GM18873 (cell line): Measurements from ENCODE around the gene EXOC6B.
"Not testable (repeated sequence)": the region's sequence is repeated elsewhere in the genome, so short reads cannot be mapped to it uniquely, and the experiment has no call there.

Source experiments
- ATAC-seq: cut with Tn5 transposase; IDR thresholded peaks from one replicate; pipeline ENCODE4 v1.9.1; 2021; ENCODE audit warnings: mild to moderate bottlenecking, moderate library complexity, moderate number of reproducible peaks; ENCODE audit not compliant: unreplicated experiment, low FRiP score

The EXOC6B gene

GRCh38 chr2:72497763-72498162 is 328.1 kb downstream of the EXOC6B start:
- ATAC-seq, result no peak

GRCh38 chr2:72496479-72496878 is 329.4 kb downstream of the EXOC6B start:
- ATAC-seq, result no peak

DNA sequence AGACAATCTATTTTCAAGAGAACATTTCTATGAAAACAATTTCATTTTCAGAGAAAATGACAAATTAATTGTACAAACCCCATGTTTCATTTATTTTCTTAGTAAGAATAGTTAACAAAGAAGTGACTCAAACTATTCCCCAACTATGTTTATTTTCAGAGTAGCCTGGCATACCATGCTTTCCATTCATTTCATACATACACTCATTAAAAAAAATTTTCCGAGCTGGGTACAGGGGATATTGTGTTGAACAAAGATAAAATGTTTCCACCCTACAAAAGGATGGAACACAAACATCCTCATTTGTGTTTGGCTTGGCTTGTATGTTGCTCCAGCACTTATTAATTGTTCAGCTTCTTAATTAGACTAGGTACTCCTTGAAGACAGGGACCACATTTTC is 331.4 kb downstream of the EXOC6B start:
- ATAC-seq, result no peak

- ATAC-seq, result not testable (repeated sequence)
Observed at GRCh38 chr2:72484622-72485021, 341.2 kb downstream of the EXOC6B start.

DNA sequence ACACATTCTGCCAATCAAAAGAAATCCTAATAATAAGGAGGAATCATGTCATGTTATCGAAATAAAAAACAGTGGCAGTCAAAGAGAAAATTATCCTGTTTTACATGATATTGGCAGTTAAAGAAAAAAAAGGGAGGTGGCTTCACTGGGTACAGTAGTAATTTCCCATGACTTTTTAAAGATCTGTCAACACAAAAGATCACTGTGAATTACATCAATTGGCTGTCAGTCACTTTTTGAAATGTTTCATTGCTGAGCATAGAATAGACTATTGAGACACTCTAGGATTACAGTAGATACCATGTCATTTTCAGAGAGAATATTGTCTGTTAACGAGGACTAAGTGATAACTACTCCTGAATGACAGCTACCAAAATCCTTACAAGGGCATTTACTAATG is 342.5 kb downstream of the EXOC6B start:
- ATAC-seq, result no peak

DNA sequence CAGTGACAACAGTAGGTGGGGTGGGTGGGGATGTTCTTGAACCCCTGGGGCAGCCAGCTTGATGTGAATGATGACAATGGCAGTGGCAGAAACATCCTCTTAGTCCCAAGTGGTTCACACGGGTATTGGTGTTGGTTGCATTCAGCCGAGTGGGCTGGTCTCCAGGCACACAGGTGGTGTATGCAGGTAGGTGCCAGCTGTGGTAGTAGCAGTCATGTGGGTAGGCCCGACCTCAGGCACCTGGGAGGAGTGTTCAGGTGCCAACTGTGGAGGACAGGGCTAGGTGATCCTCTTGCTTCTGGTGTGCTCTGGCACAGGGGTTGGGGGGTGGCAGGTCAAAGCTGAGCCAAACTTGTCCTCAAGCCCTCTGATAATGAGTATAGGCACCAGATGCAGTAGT is 350.6 kb downstream of the EXOC6B start:
- no peak for ATAC-seq

- ATAC-seq, result no peak
Observed at GRCh38 chr2:72457801-72458516, 367.9 kb downstream of the EXOC6B start.

- no peak for ATAC-seq
Observed at GRCh38 chr2:72454189-72454588, 371.6 kb downstream of the EXOC6B start.

- no peak for ATAC-seq
Observed at GRCh38 chr2:72442270-72442669, 383.6 kb downstream of the EXOC6B start.

DNA sequence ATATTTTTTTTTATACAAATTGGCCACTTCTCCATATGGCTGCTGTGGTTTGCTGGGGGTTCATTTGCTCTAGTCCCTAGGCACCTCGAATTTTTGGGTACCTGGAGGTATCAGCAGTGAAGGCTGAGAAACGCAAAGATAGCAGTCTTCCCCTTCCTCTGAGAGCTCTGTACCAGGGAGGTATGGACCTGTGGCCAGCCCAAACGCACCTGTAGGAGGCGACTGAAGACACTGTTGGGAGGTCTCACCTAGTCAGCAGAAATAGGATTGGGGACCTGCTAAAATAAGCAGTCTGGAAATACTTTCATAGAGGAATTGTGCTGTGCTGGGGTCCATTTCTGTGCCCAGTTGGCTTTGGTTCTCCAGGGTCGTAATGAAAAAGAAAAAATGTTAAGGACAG is 385.9 kb downstream of the EXOC6B start:
- no peak for ATAC-seq

GRCh38 chr2:72438364-72438763 is 387.5 kb downstream of the EXOC6B start:
- ATAC-seq, result no peak

GRCh38 chr2:72431737-72432136 is 394.1 kb downstream of the EXOC6B start:
- ATAC-seq, result no peak

GRCh38 chr2:72427022-72427861 is 398.6 kb downstream of the EXOC6B start:
- ATAC-seq, result no peak

DNA sequence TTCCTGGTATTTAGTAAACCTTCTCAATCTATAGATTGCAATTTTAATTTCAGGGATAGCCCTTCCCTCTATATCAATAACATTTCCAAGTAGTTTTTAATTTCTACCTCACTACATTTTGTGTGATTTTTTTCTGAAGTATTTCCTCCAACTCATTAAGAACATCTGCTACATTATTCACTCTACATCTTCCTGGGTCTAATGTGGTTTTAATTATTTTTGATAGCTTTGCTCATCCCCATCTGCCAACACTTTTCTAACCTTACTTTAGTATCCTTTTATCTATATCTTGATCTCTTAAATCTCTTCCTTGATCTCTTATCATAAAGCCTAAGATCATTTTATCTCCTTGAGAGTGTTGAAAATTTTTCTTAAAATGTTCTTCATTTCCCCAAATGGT is 399.8 kb downstream of the EXOC6B start:
- no peak for ATAC-seq

DNA sequence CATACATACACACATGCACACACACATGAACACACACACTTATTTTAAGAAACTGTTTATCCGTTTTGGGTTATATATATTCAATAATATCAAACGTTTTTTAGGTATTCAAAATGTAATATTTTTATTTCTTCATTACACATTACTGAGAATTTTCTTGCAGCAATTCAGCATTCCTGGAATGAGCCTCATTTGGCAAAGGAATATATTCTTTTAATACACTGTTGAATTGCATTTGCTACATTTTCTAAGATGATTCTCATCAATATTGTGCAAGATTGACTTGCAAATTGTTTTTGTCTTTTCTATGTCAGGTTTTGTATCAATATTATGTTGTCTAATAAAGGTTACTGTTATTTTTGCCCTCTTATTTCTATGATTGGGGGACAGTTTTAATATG is 402.1 kb downstream of the EXOC6B start:
- ATAC-seq, result no peak

- ATAC-seq, result not testable (repeated sequence)
Observed at GRCh38 chr2:72421771-72422379, 404.0 kb downstream of the EXOC6B start.

DNA sequence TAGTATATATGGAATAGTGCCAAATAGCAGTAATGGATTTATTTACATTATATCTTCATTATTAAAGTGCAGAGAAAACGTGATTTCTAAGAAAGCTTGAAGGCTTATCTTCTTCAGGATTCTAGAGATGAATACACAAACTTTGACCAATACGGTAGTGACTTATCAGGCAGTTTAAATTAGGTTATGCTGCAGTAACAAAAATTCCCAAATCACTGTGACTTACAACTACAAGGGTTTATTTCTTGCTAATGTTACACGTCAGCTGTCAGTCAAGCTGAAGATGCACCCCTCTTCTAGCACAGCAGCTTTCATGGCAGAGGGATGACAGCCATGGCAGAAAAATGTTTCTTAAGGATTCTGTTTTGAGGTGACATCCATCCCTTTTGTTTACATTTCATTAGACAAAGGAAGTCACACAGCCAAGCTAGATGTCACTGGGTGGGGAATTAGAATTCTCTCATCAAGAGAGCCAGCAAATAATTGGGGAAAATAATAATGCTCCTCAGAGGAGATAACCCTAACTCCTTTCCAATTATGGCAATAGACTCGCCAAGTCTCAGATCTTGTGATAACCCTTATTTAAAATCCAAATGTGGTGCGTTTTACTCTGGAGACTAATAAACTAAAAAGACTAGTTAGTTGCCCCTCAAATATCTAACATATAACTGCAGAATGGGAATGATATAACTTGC is 409.9 kb downstream of the EXOC6B start:
- ATAC-seq, result no peak

GRCh38 chr2:72415241-72415661 is 410.6 kb downstream of the EXOC6B start:
- ATAC-seq, result no peak

DNA sequence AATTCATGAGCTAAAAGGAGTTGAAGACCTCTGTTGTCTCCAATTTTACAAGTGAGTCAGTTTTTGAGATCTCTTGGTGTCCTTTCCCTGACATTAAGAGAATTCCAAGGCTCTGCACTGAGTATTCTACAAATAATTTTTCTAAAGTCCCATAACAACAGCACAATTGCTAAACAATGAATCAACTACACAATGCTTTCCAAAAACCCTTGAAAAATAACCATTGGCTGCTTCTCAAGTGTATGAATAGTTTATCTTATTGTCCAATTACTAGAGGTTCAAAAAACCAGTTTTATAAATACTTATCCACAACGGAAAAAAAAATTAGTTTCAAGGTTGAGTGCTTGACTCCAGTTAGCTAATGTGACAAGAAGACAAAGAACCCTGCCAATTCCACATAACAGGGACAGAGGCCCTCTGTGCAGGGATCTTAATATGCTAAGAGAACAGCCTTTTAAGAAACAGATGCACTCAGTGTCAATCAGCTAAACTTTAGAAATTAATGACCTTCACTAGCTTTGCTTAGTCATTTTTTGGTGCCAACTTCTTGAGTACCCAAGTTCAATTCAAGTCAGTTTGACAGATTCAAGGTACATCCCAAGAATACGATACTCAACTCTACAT is 411.6 kb downstream of the EXOC6B start:
- no peak for ATAC-seq

GRCh38 chr2:72413716-72414115 is 412.1 kb downstream of the EXOC6B start:
- no peak for ATAC-seq
